Measurements from ENCODE around the gene RNF123. TPM values are rescaled to one million over a fixed set of nuclear protein-coding genes. Genes with fewer than 3 reads are reported as not detected.

Gene RNF123
- total RNA-seq, 6 experiments from 2014 or later = 32.4 to 48.3 (median 39.9) TPM

- H3K36me3 ChIP-seq = peaks cover 0 to 35% (median 9%) of the 10 kb centered on the region in 4 donors
- peak overlapping the region in 1 of 3 donors; percentile 29 for H3K27ac ChIP-seq
- peaks cover 0 to 24% (median 5%) of the 10 kb centered on the region in 4 donors for H3K4me1 ChIP-seq
- intact Hi-C loops (cut with DNase I) = no loop called here
- TF ChIP-seq, protein P1, sequence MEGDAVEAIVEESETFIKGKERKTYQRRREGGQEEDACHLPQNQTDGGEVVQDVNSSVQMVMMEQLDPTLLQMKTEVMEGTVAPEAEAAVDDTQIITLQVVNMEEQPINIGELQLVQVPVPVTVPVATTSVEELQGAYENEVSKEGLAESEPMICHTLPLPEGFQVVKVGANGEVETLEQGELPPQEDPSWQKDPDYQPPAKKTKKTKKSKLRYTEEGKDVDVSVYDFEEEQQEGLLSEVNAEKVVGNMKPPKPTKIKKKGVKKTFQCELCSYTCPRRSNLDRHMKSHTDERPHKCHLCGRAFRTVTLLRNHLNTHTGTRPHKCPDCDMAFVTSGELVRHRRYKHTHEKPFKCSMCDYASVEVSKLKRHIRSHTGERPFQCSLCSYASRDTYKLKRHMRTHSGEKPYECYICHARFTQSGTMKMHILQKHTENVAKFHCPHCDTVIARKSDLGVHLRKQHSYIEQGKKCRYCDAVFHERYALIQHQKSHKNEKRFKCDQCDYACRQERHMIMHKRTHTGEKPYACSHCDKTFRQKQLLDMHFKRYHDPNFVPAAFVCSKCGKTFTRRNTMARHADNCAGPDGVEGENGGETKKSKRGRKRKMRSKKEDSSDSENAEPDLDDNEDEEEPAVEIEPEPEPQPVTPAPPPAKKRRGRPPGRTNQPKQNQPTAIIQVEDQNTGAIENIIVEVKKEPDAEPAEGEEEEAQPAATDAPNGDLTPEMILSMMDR (IDR thresholded peaks at IDR 0.05) = no peak
- no peak for TF ChIP-seq POLR2A (IDR thresholded peaks at IDR 0.05)
- peak in 1 of 3 donors; percentile 43 for DNase-seq
- ATAC-seq = no peak
- WGBS (ENCODE audit: insufficient coverage, low coverage, low lambda C conversion rate, missing lambda C conversion rate) = 94% methylated on average over 3 of the region's 15 CpGs
- no peak overlapping the region for H3K4me3 ChIP-seq
- H3K9me3 ChIP-seq = no peaks in the 10 kb centered on the region
- H3K27me3 ChIP-seq = no peaks in the 10 kb centered on the region
These were observed 38.6 kb downstream of the RNF123 start for GRCh38 chr3:49727924-49728361.

DNA sequence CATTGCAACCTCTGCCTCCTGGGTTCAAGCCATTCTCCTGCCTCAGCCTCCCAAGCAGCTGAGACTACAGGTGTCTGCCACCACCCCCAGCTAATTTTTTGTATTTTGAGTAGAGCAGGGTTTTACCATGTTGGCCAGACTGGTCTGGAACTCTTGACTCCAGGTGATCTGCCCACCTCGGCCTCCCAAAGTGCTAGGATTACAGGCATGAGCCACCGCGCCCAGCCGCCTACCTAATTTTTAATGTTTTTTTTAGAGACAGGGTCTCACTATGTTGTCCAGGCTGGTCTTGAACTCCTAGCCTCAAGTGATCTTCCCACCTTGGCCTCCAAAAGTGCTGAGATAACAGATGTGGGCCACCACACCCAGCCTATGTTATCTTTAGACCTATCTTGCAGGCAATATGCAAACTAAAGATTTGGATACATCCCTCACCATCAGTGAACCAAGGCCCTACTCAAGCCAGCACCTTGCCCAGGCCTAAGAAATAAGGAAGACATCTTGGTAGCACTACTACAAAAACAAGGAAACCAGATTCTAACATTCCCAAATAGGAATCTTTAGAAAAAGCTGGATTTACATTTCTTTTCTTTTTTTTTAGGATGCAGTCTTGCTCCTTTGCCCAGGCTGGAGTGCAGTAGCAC is 40.7 kb downstream of the RNF123 start:
- no peak overlapping the region for H3K27ac ChIP-seq
- H3K4me3 ChIP-seq = no peak overlapping the region
- H3K36me3 ChIP-seq = peaks cover 0 to 35% (median 9%) of the 10 kb centered on the region in 4 donors
- ATAC-seq (no peak), DNase-seq (peak in 1 of 3 donors; percentile 16)
- no peaks in the 10 kb centered on the region for H3K27me3 ChIP-seq
- H3K4me1 ChIP-seq = peaks cover 0 to 14% (median under 1%) of the 10 kb centered on the region in 4 donors
- no peak for TF ChIP-seq POLR2A (IDR thresholded peaks at IDR 0.05)
- TF ChIP-seq, protein P1 (IDR thresholded peaks at IDR 0.05) = no peak
- no peaks in the 10 kb centered on the region for H3K9me3 ChIP-seq
- WGBS (ENCODE audit: insufficient coverage, low coverage, low lambda C conversion rate, missing lambda C conversion rate) = 96% methylated on average over 3 of the region's 4 CpGs
- intact Hi-C loops (cut with DNase I) = no loop called here

DNA sequence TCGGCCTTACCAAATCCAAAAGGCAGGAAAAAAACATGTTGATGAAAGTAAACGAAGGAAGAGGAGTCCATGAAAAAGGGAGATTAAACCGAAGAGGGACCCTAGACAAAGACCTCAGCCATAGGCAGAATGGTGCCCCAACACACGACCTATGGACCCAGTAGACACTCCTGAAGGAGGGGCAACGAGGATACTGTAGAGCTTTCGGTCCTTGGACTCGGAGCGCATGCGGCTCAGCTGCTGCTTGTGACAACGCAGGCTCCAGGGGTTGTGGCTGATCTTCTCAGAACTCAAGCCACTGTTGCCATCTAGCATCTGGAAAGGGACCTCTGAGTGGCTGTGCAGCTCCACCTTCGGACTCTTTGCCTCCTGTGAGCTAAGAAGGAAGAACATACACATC is 43.2 kb downstream of the RNF123 start:
- ATAC-seq = no peak
- Histone ChIP-seq H3K4me1 (peaks cover 0 to 7% (median 0%) of the 10 kb centered on the region in 4 donors), H3K27me3 (no peaks in the 10 kb centered on the region), H3K9me3 (no peaks in the 10 kb centered on the region), H3K4me3 (no peak overlapping the region), H3K36me3 (peaks cover 0 to 33% (median 9%) of the 10 kb centered on the region in 4 donors), H3K27ac (no peak overlapping the region)
- TF ChIP-seq, protein P1 (IDR thresholded peaks at IDR 0.05) = no peak
- TF ChIP-seq POLR2A (IDR thresholded peaks at IDR 0.05) = no peak
- peak in 1 of 3 donors; percentile 25 for DNase-seq
- WGBS (ENCODE audit: insufficient coverage, low coverage, low lambda C conversion rate, missing lambda C conversion rate) = 90% methylated on average over 4 of the region's 11 CpGs
- intact Hi-C loops (cut with DNase I) = no loop called here

- no peaks in the 10 kb centered on the region for H3K27me3 ChIP-seq
- TF ChIP-seq, protein P1 (IDR thresholded peaks at IDR 0.05) = no peak
- no peak for TF ChIP-seq POLR2A (IDR thresholded peaks at IDR 0.05)
- peaks cover 0 to 33% (median 9%) of the 10 kb centered on the region in 4 donors for H3K36me3 ChIP-seq
- ATAC-seq (no peak), DNase-seq (no peak)
- no peaks in the 10 kb centered on the region for H3K9me3 ChIP-seq
- no peak overlapping the region for H3K27ac ChIP-seq
- intact Hi-C loops (cut with DNase I) = no loop called here
- peaks cover 0 to 5% (median 0%) of the 10 kb centered on the region in 4 donors for H3K4me1 ChIP-seq
- 91% methylated on average over 1 of the region's 1 CpG for WGBS (ENCODE audit: insufficient coverage, low coverage, low lambda C conversion rate, missing lambda C conversion rate)
- H3K4me3 ChIP-seq = no peak overlapping the region
These were observed 44.2 kb downstream of the RNF123 start for GRCh38 chr3:49733551-49733950.

Data from right lobe of liver (tissue), 6 donors.